GM12878 (cell line): ENCODE results near the gene MAMLD1. TPM values are rescaled to one million over a fixed set of nuclear protein-coding genes. Genes with fewer than 3 reads are reported as not detected.

Source experiments
- ATAC-seq: fragments of 200-7000 bp; cut with Tn5 transposase; 3 replicates; pipeline ENCODE4 v1.9.1; 2020; ENCODE audit warnings: mild to moderate bottlenecking, moderate library complexity
- BruUV-seq: library from RNA; stranded (reverse); fragments of 400-500 nt; replicated peaks from 2 replicates; lab custom pipeline; 2021; lab: Mats Ljungman, UMichigan
- CTCF ChIA-PET: fragments of 300-600 bp; sonication (Branson Sonifier 250); formaldehyde crosslinking; extraction: SDS; loops from one replicate; lab custom pipeline; 2021; ENCODE audit warnings: inconsistent platforms; lab: Yijun Ruan, JAX
- POLR2A ChIA-PET: fragments of 350-600 bp; formaldehyde crosslinking; extraction: SDS; loops from one replicate; lab custom pipeline; 2021; ENCODE audit warnings: inconsistent platforms; lab: Charles Lee
- RAD21 ChIA-PET: fragments of 300-600 bp; sonication (Branson Sonifier 250); formaldehyde crosslinking; loops from one replicate; lab custom pipeline; 2023; ENCODE audit warnings: antibody characterized with exemption; ENCODE audit not compliant: unreplicated experiment; lab: Charles Lee
- SMC1A ChIA-PET: fragments of 300-600 bp; sonication (Branson Sonifier 250); formaldehyde crosslinking; loops from one replicate; lab custom pipeline; 2023; ENCODE audit not compliant: unreplicated experiment, uncharacterized antibody; lab: Charles Lee
- DNase-seq: peaks from one replicate; pipeline ENCODE4 v3.0.0-alpha.2; 2011; ENCODE audit warnings: low read depth, low spot score
- FAIRE-seq: peaks from 3 replicates; lab custom pipeline; 2011; peaks lifted over from hg19 to GRCh38; lab: Jason Lieb, UNC
- H2AFZ ChIP-seq: 2 replicates; pipeline ENCODE4 v1.6.0; 2011; ENCODE audit warnings: low read depth, low read length, control low read depth; ENCODE audit not compliant: control insufficient read depth
- H3K27ac ChIP-seq: 2 replicates; pipeline ENCODE4 v1.5.1; 2011; ENCODE audit warnings: control low read depth; ENCODE audit not compliant: control insufficient read depth, insufficient read depth
- H3K27me3 ChIP-seq, 2 experiments: replicated peaks in 1 of 2; 2 replicates each; pipeline versions ENCODE4 v1.6.0 to v1.6.1; 2011; ENCODE audit warnings: low read length in 1 of 2; ENCODE audit not compliant: control insufficient read depth in 2 of 2, insufficient read depth in 2 of 2
- H3K36me3 ChIP-seq, 2 experiments: 2 replicates each; pipeline ENCODE4 v1.5.1; 2011; ENCODE audit warnings: low read length in 1 of 2; ENCODE audit not compliant: control insufficient read depth in 2 of 2, insufficient read depth in 2 of 2
- H3K4me1 ChIP-seq: 2 replicates; pipeline ENCODE4 v1.6.1; 2011; ENCODE audit warnings: mild to moderate bottlenecking, low read length, moderate library complexity, mixed read lengths; ENCODE audit not compliant: control insufficient read depth, insufficient read depth
- H3K4me2 ChIP-seq: 2 replicates; pipeline ENCODE4 v1.6.0; 2011; ENCODE audit warnings: control low read depth; ENCODE audit not compliant: control insufficient read depth, insufficient read depth
- H3K4me3 ChIP-seq: fragments of 200-600 bp; sonication (generic); 2 replicates; pipeline ENCODE4 v1.5.1; 2016
- H3K79me2 ChIP-seq: 2 replicates; pipeline ENCODE4 v1.6.0; 2011; ENCODE audit warnings: low read length; ENCODE audit not compliant: control insufficient read depth, insufficient read depth
- H3K9ac ChIP-seq: 2 replicates; pipeline ENCODE4 v1.8.0; 2011; ENCODE audit warnings: low read length, control low read depth, mixed read lengths; ENCODE audit not compliant: control insufficient read depth, insufficient read depth
- H3K9me3 ChIP-seq: replicated peaks from 3 replicates; pipeline ENCODE4 v1.5.1; 2011; ENCODE audit warnings: mild to moderate bottlenecking, low read length; ENCODE audit not compliant: control insufficient read depth, insufficient read depth
- H4K20me1 ChIP-seq: 2 replicates; pipeline ENCODE4 v1.6.0; 2011; ENCODE audit not compliant: control insufficient read depth, insufficient read depth
- EP300 ChIP-seq, 2 experiments: fragments of 150-350 bp in 1 of 2; IDR thresholded peaks; 2 replicates each; pipeline ENCODE4 v1.6.1; 2011 to 2012; ENCODE audit warnings: low read depth in 2 of 2, low read length in 2 of 2, borderline replicate concordance in 1 of 2, improper control_type of control experiment in 1 of 2, inconsistent platforms in 1 of 2; ENCODE audit not compliant: control insufficient read depth in 1 of 2
- FOXM1 ChIP-seq: IDR thresholded peaks from 2 replicates; pipeline ENCODE4 v1.6.1; 2012; ENCODE audit warnings: low read depth, mild to moderate bottlenecking, inconsistent platforms, low read length, moderate library complexity
- HDAC6 ChIP-seq: fragments of 200-600 bp; sonication (generic); IDR thresholded peaks from one replicate; pipeline ENCODE4 v1.8.0; 2017; ENCODE audit warnings: antibody characterized with exemption; ENCODE audit not compliant: unreplicated experiment
- NR2C1 ChIP-seq: fragments of 450-650 bp; IDR thresholded peaks from 2 replicates; pipeline ENCODE4 v1.6.1; 2017; ENCODE audit warnings: antibody characterized with exemption, mild to moderate bottlenecking, moderate library complexity
- POLR2A ChIP-seq: IDR thresholded peaks from 2 replicates; pipeline ENCODE4 v1.6.1; 2011; ENCODE audit warnings: low read depth, mild to moderate bottlenecking, low read length
- TCF3 ChIP-seq: IDR thresholded peaks from 2 replicates; pipeline ENCODE4 v1.6.1; 2012; ENCODE audit warnings: low read depth, mild to moderate bottlenecking, low read length, borderline replicate concordance; ENCODE audit not compliant: insufficient read depth
- WGBS: methylation state at CpG from one replicate; pipeline ENCODE4 v1.1.6; 2016; ENCODE audit warnings: low lambda C conversion rate; ENCODE audit not compliant: insufficient replicate concordance, insufficient coverage; ENCODE audit errors: missing lambda C conversion rate; 5-methylcytosine and 5-hydroxymethylcytosine counted together
- in situ Hi-C: fragments of 300-500 bp; cut with MboI; formaldehyde crosslinking; loops from 9 replicates; pipeline ENCODE4 v1.14.3; 2018; ENCODE audit warnings: mixed read lengths
- intact Hi-C: fragments of 100-400 bp; cut with micrococcal nuclease; formaldehyde crosslinking; loops from one replicate; pipeline ENCODE4 v1.14.2; 2022; ENCODE audit not compliant: unreplicated experiment
- polyA plus RNA-seq, 11 experiments: library from polyadenylated mRNA; depleted of rRNA in 4 of 11; unstranded in 6 of 11; stranded (reverse) in 5 of 11; fragments of >200 nt; fragmentation: Nextera tagmentation in 4 of 11; fragmentation: Illumina TruSeq in 1 of 11; extraction: Ambion mirVana in 4 of 11; extraction: Trizol in 1 of 11; gene quantifications; 1 replicate in 1 of 11; 2 replicates in 10 of 11; pipeline versions ENCODE4 v1.2.1 to v1.2.3, GENCODE V29; 2011 to 2016; ENCODE audit warnings: inconsistent platforms in 2 of 11, missing spikeins in 2 of 11, low read depth in 1 of 11
- total RNA-seq, 4 experiments: library from RNA; depleted of rRNA in 3 of 4; stranded (reverse); fragments of >200 nt in 3 of 4; fragmentation: Illumina TruSeq in 1 of 4; extraction: Trizol in 1 of 4; gene quantifications; 2 replicates each; pipeline versions ENCODE4 v1.2.1 to v1.2.3, GENCODE V29; 2013 to 2021
- TF ChIP-seq, protein P1 (sequence below): fragments of 450-650 bp; IDR thresholded peaks from 2 replicates; pipeline ENCODE4 v1.6.1; 2016; ENCODE audit warnings: mild to moderate bottlenecking
- TF ChIP-seq, protein P2 (sequence below): fragments of 450-650 bp; IDR thresholded peaks from 2 replicates; pipeline ENCODE4 v1.6.1; 2017; ENCODE audit warnings: antibody characterized with exemption, mild to moderate bottlenecking, moderate library complexity

The MAMLD1 gene
- total and polyA plus RNA-seq, 10 of the 15 experiments (the other 5 are each of a cell fraction or from before 2014, with no cell fraction given), result 0.03 to 0.05 TPM; not detected in 8

DNA sequence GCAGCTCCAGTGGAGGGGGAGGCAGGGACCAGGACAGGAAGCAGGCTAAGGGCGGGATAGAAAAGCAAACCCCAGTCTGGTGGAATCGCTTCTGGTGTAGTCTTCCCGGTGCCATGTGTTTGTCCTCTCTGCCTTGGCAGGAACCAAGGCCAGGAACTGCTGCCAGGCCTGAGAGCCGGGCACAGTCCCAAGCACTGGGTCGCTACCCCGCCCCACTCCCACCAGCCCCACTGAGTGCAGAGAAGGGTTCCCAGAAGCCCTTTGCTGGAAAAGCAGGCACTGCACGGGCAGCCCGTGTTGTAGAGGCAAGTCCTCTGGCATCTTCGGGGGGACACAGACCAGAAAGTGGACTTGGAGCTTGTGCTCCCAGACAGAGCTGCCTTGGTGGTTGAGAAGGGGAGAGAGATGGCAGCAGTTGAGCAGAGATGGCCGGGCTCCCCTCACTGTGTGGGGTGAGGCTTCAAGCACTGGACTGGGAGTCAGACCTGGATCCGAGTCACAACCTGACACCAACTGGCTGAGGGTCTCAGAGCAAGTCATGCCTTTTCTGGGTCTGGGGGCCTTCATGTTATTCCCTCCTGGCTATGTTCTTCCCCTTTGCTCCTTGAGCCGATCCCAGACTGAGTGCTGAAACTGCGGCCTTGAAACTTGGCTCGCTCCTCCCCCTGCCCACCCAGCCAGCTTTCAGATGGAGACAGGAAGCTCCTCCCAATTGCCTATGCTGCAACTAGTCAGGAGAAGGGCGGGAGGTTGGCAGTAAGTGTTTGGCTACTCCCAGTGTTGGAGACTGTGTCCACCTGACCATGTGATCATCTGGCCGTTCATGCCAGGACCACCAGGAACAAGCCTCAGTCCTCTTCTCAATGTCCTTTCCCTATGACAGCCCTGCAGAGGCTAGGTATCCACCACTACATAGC, 145.6 kb downstream of the MAMLD1 start:
- ChIA-PET POLR2A (no interaction called here), SMC1A (interaction anchor here (0.6 kb wide), 1 partner anchor 1264 kb away, joined by 3 read pairs; no protein-coding TSS in a partner anchor), CTCF (interaction anchor here (0.7 kb wide), 1 partner anchor 27 kb away, joined by 3 read pairs; no protein-coding TSS in a partner anchor), RAD21 (no interaction called here)
- no peak for TF ChIP-seq NR2C1
- no peak for TF ChIP-seq FOXM1
- TF ChIP-seq POLR2A, result no peak
- TF ChIP-seq, protein P1, sequence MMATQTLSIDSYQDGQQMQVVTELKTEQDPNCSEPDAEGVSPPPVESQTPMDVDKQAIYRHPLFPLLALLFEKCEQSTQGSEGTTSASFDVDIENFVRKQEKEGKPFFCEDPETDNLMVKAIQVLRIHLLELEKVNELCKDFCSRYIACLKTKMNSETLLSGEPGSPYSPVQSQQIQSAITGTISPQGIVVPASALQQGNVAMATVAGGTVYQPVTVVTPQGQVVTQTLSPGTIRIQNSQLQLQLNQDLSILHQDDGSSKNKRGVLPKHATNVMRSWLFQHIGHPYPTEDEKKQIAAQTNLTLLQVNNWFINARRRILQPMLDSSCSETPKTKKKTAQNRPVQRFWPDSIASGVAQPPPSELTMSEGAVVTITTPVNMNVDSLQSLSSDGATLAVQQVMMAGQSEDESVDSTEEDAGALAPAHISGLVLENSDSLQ, result no peak
- TF ChIP-seq EP300 (IDR thresholded peaks at IDR 0.05; ENCODE audit: borderline replicate concordance in 1 of 2, control insufficient read depth in 1 of 2, low read depth in 2 of 2, low read length in 2 of 2), result no peak
- TF ChIP-seq TCF3, result no peak
- TF ChIP-seq, protein P2, sequence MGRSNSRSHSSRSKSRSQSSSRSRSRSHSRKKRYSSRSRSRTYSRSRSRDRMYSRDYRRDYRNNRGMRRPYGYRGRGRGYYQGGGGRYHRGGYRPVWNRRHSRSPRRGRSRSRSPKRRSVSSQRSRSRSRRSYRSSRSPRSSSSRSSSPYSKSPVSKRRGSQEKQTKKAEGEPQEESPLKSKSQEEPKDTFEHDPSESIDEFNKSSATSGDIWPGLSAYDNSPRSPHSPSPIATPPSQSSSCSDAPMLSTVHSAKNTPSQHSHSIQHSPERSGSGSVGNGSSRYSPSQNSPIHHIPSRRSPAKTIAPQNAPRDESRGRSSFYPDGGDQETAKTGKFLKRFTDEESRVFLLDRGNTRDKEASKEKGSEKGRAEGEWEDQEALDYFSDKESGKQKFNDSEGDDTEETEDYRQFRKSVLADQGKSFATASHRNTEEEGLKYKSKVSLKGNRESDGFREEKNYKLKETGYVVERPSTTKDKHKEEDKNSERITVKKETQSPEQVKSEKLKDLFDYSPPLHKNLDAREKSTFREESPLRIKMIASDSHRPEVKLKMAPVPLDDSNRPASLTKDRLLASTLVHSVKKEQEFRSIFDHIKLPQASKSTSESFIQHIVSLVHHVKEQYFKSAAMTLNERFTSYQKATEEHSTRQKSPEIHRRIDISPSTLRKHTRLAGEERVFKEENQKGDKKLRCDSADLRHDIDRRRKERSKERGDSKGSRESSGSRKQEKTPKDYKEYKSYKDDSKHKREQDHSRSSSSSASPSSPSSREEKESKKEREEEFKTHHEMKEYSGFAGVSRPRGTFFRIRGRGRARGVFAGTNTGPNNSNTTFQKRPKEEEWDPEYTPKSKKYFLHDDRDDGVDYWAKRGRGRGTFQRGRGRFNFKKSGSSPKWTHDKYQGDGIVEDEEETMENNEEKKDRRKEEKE, result no peak
- TF ChIP-seq HDAC6, result no peak
- Histone ChIP-seq H3K9ac (no peak overlapping the region), H4K20me1 (no peaks in the 10 kb centered on the region; the same call in 1 of the 2 replicates), H3K4me3 (no peak overlapping the region), H3K27me3 (peaks cover 0 to 1% of the 10 kb centered on the region in 2 experiments; a peak in 1 of 4 replicates), H3K4me2 (no peak overlapping the region), H2AFZ (no peak overlapping the region), H3K4me1 (no peaks in the 10 kb centered on the region), H3K27ac (no peak overlapping the region), H3K9me3 (no peaks in the 10 kb centered on the region), H3K79me2 (no peaks in the 10 kb centered on the region), H3K36me3 (no peaks in the 10 kb centered on the region)
- DNase-seq (no peak), ATAC-seq (no peak), FAIRE-seq (no peak)
- no TSS peak for BruUV-seq
- intact Hi-C loops (no loop called here), in situ Hi-C loops (no loop called here)
- 52% methylated on average over 16 of the region's 16 CpGs for WGBS
